Activated naive CD8-positive, alpha-beta T cell treated with anti-CD3 and anti-CD28 coated beads, Interleukin-2, amount 50 U/mL, for 24 hours (primary cell): ENCODE measurements around the gene CCDC34.

Experiments used
- ATAC-seq: fragments of 150-1000 bp; cut with Tn5 transposase; one replicate; pipeline ENCODE4 v1.10.0; 2021
- DNase-seq: peaks from one replicate; pipeline ENCODE4 v3.0.0; 2021
- H3K27ac Mint-ChIP-seq: one replicate; pipeline ENCODE4 v1.8.0; 2021; ENCODE audit warnings: mild to moderate bottlenecking, mixed read lengths
- H3K27me3 Mint-ChIP-seq: one replicate; pipeline ENCODE4 v1.8.0; 2021; ENCODE audit warnings: mixed read lengths
- H3K36me3 Mint-ChIP-seq: one replicate; pipeline ENCODE4 v1.8.0; 2021; ENCODE audit warnings: low read depth, mixed read lengths
- H3K4me1 Mint-ChIP-seq: one replicate; pipeline ENCODE4 v1.8.0; 2021; ENCODE audit warnings: mixed read lengths
- H3K4me3 Mint-ChIP-seq: one replicate; pipeline ENCODE4 v1.8.0; 2021; ENCODE audit warnings: mild to moderate bottlenecking, moderate library complexity, mixed read lengths
- H3K9me3 Mint-ChIP-seq: one replicate; pipeline ENCODE4 v1.8.0; 2021; ENCODE audit warnings: mixed read lengths

CCDC34 gene

GRCh38 chr11:27362749-27363575 lies at the start of gene CCDC34:
Gene CCDC34, minus strand, starts transcription at chr11:27363215. Its CDS starts 21 bp downstream, at chr11:27363194.
- Mint-ChIP-seq H3K27me3 (no peaks in the 10 kb centered on the region), H3K27ac (peak within 1 kb of the TSS; percentile 85), H3K4me3 (peak within 1 kb of the TSS; percentile 90), H3K36me3 (no peaks in the 10 kb centered on the region), H3K9me3 (no peaks in the 10 kb centered on the region), H3K4me1 (peaks cover 23% of the 10 kb centered on the region)
- DNase-seq (peak; percentile 89), ATAC-seq (peak; percentile 98)

- no peak for DNase-seq
- Mint-ChIP-seq H3K4me3 (no peak overlapping the region), H3K27me3 (no peaks in the 10 kb centered on the region), H3K36me3 (no peaks in the 10 kb centered on the region), H3K27ac (no peak overlapping the region), H3K4me1 (no peaks in the 10 kb centered on the region), H3K9me3 (no peaks in the 10 kb centered on the region)
- no peak for ATAC-seq
Observed at GRCh38 chr11:27412192-27412691, 49.2 kb upstream of the CCDC34 start.

- DNase-seq (no peak), ATAC-seq (no peak)
- H3K9me3 Mint-ChIP-seq: no peaks in the 10 kb centered on the region
- no peaks in the 10 kb centered on the region for H3K4me1 Mint-ChIP-seq
- no peaks in the 10 kb centered on the region for H3K27me3 Mint-ChIP-seq
- no peak overlapping the region for H3K27ac Mint-ChIP-seq
- H3K4me3 Mint-ChIP-seq: no peak overlapping the region
- H3K36me3 Mint-ChIP-seq: no peaks in the 10 kb centered on the region
Observed at GRCh38 chr11:27411328-27411727, 48.3 kb upstream of the CCDC34 start.

GRCh38 chr11:27410272-27410671 lies 47.3 kb upstream of the CCDC34 start:
- ATAC-seq (no peak), DNase-seq (no peak)
- no peaks in the 10 kb centered on the region for H3K27me3 Mint-ChIP-seq
- no peak overlapping the region for H3K27ac Mint-ChIP-seq
- no peaks in the 10 kb centered on the region for H3K4me1 Mint-ChIP-seq
- H3K36me3 Mint-ChIP-seq: no peaks in the 10 kb centered on the region
- H3K4me3 Mint-ChIP-seq: no peak overlapping the region
- H3K9me3 Mint-ChIP-seq: no peaks in the 10 kb centered on the region

- no peak overlapping the region for H3K27ac Mint-ChIP-seq
- H3K36me3 Mint-ChIP-seq: no peaks in the 10 kb centered on the region
- ATAC-seq (no peak), DNase-seq (no peak)
- H3K27me3 Mint-ChIP-seq: no peaks in the 10 kb centered on the region
- H3K4me3 Mint-ChIP-seq: no peak overlapping the region
- no peaks in the 10 kb centered on the region for H3K9me3 Mint-ChIP-seq
- H3K4me1 Mint-ChIP-seq: no peaks in the 10 kb centered on the region
Observed at GRCh38 chr11:27409742-27410141, 46.7 kb upstream of the CCDC34 start.

- H3K9me3 Mint-ChIP-seq: no peaks in the 10 kb centered on the region
- no peaks in the 10 kb centered on the region for H3K36me3 Mint-ChIP-seq
- no peaks in the 10 kb centered on the region for H3K4me1 Mint-ChIP-seq
- ATAC-seq: no peak
- no peak overlapping the region for H3K27ac Mint-ChIP-seq
- no peak overlapping the region for H3K4me3 Mint-ChIP-seq
- DNase-seq: no peak
- H3K27me3 Mint-ChIP-seq: no peaks in the 10 kb centered on the region
Observed at GRCh38 chr11:27409049-27409448, 46.0 kb upstream of the CCDC34 start.

- Mint-ChIP-seq H3K27me3 (no peaks in the 10 kb centered on the region), H3K36me3 (no peaks in the 10 kb centered on the region), H3K4me3 (no peak overlapping the region), H3K9me3 (no peaks in the 10 kb centered on the region), H3K27ac (no peak overlapping the region), H3K4me1 (no peaks in the 10 kb centered on the region)
- ATAC-seq (no peak), DNase-seq (no peak)
Observed at GRCh38 chr11:27408246-27408800, 45.3 kb upstream of the CCDC34 start.

- DNase-seq: no peak
Observed at GRCh38 chr11:27406498-27407354, 43.7 kb upstream of the CCDC34 start.

GRCh38 chr11:27405134-27405533 lies 42.1 kb upstream of the CCDC34 start:
- ATAC-seq: no peak
- DNase-seq: no peak
- Mint-ChIP-seq H3K4me3 (no peak overlapping the region), H3K9me3 (no peaks in the 10 kb centered on the region), H3K27me3 (no peaks in the 10 kb centered on the region), H3K27ac (no peak overlapping the region), H3K4me1 (no peaks in the 10 kb centered on the region), H3K36me3 (no peaks in the 10 kb centered on the region)

More at GRCh38 chr11:27406498-27407354, 43.7 kb upstream of the CCDC34 start:
- H3K9me3 Mint-ChIP-seq: no peaks in the 10 kb centered on the region
- no peaks in the 10 kb centered on the region for H3K36me3 Mint-ChIP-seq
- no peak for ATAC-seq
- H3K27me3 Mint-ChIP-seq: no peaks in the 10 kb centered on the region
- no peak overlapping the region for H3K4me3 Mint-ChIP-seq
- no peak overlapping the region for H3K27ac Mint-ChIP-seq
- no peaks in the 10 kb centered on the region for H3K4me1 Mint-ChIP-seq

- Mint-ChIP-seq H3K27me3 (no peaks in the 10 kb centered on the region), H3K4me1 (no peaks in the 10 kb centered on the region), H3K4me3 (no peak overlapping the region), H3K36me3 (no peaks in the 10 kb centered on the region), H3K27ac (no peak overlapping the region), H3K9me3 (no peaks in the 10 kb centered on the region)
- no peak for DNase-seq
- ATAC-seq: no peak
Observed at GRCh38 chr11:27404427-27404826, 41.4 kb upstream of the CCDC34 start.

- no peaks in the 10 kb centered on the region for H3K9me3 Mint-ChIP-seq
- no peaks in the 10 kb centered on the region for H3K36me3 Mint-ChIP-seq
- H3K4me1 Mint-ChIP-seq: no peaks in the 10 kb centered on the region
- H3K27ac Mint-ChIP-seq: no peak overlapping the region
- H3K4me3 Mint-ChIP-seq: no peak overlapping the region
- no peak for ATAC-seq
- no peaks in the 10 kb centered on the region for H3K27me3 Mint-ChIP-seq
- no peak for DNase-seq
Observed at GRCh38 chr11:27403195-27403594, 40.2 kb upstream of the CCDC34 start.

GRCh38 chr11:27402450-27402849 lies 39.4 kb upstream of the CCDC34 start:
- no peak for DNase-seq
- Mint-ChIP-seq H3K27ac (no peak overlapping the region), H3K27me3 (no peaks in the 10 kb centered on the region), H3K9me3 (no peaks in the 10 kb centered on the region), H3K36me3 (no peaks in the 10 kb centered on the region), H3K4me1 (no peaks in the 10 kb centered on the region), H3K4me3 (no peak overlapping the region)
- ATAC-seq: no peak

GRCh38 chr11:27401833-27402316 lies 38.9 kb upstream of the CCDC34 start:
- no peak overlapping the region for H3K27ac Mint-ChIP-seq

GRCh38 chr11:27401280-27401832 lies 38.3 kb upstream of the CCDC34 start:
- Mint-ChIP-seq H3K9me3 (no peaks in the 10 kb centered on the region), H3K4me3 (no peak overlapping the region), H3K4me1 (no peaks in the 10 kb centered on the region), H3K36me3 (no peaks in the 10 kb centered on the region), H3K27ac (no peak overlapping the region), H3K27me3 (no peaks in the 10 kb centered on the region)
- no peak for ATAC-seq
- DNase-seq: no peak

More at GRCh38 chr11:27401833-27402316, 38.9 kb upstream of the CCDC34 start:
- no peaks in the 10 kb centered on the region for H3K36me3 Mint-ChIP-seq
- no peaks in the 10 kb centered on the region for H3K27me3 Mint-ChIP-seq
- no peak for ATAC-seq
- no peaks in the 10 kb centered on the region for H3K9me3 Mint-ChIP-seq
- no peak for DNase-seq
- H3K4me1 Mint-ChIP-seq: no peaks in the 10 kb centered on the region
- H3K4me3 Mint-ChIP-seq: no peak overlapping the region
